ENCODE results near the gene MOGAT1.
"Not testable (repeated sequence)": the region's sequence is repeated elsewhere in the genome, so short reads cannot be mapped to it uniquely, and the experiment has no call there.

The MOGAT1 gene

GRCh38 chr2:222745836-222746559 lies 74.5 kb downstream of the MOGAT1 start:
- 80 to 81% methylated on average over 1 to 3 of the region's 8 CpGs for WGBS, 2 experiments (ENCODE audit: insufficient coverage in 2 of 2)
- no peak overlapping the region for H3K4me3 ChIP-seq (ENCODE audit: extremely low read depth, insufficient read depth, low read length, poor library complexity, severe bottlenecking)
- H3K4me1 ChIP-seq (ENCODE audit: control insufficient read depth, insufficient read depth, low read length, poor library complexity, severe bottlenecking), result peaks cover 22% of the 10 kb centered on the region
- H3K36me3 ChIP-seq (ENCODE audit: control insufficient read depth, insufficient read depth, low read length), result no peaks in the 10 kb centered on the region
- no peak overlapping the region for H3K27ac ChIP-seq (ENCODE audit: low read depth, low read length, severe bottlenecking)
- no peaks in the 10 kb centered on the region for H3K9me3 ChIP-seq (ENCODE audit: control insufficient read depth, low read length)

DNA sequence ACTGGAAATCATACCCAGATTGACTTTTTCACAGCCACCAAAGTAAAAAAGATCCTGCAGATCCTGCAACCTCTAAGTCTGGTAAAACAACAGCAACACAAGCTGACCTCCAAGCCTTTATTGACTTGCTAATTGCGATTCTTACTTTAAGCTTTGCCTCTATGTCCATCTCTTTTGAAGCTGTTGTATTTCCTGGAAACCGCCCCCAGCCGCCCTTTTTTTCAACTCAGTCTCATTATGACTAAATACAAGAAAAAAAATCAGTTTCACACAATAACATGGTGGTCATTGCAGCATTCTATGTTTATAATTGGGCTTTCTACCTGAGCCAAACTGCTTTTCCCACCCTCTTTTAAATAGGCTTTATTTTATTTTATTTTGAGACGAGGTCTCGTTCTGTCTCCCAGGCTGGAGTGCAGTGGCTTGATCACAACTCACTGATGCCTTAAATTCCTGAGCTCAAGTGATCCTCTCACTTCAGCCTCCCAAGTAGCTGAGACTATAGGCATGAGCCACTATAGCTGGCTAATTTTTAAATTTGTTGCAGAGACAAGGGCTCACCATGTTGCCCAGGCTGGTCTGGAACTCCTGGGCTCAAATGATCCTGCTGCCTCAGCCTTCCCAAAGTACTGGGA lies 76.2 kb downstream of the MOGAT1 start:
- 22 to 44% methylated on average over 1 to 3 of the region's 5 CpGs for WGBS, 2 experiments (ENCODE audit: insufficient coverage in 2 of 2)

DNA sequence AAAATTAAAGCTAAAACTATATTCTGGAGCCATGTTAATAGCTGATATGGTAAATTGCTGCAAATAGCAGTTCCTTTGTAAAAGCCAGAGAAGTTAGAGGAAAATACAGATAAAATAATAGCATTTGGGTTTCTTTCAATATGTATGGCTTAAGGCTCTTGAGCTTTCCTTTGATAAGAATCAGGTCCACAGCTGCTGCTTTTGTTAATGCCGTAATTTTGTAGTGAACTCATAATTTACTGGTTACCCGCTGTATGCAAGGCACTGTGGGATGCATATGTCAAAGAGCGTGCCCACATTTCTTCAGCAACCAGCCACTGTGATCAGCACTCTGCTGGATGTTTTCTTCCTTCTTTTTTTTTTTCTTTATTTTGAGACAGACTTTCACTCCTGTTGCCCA lies 79.1 kb downstream of the MOGAT1 start:
- no peaks in the 10 kb centered on the region for H3K9me3 ChIP-seq (ENCODE audit: control insufficient read depth, low read length)
- 100% methylated on average over 2 to 3 of the region's 3 CpGs for WGBS, 2 experiments (ENCODE audit: insufficient coverage in 2 of 2)
- no peaks in the 10 kb centered on the region for H3K36me3 ChIP-seq (ENCODE audit: control insufficient read depth, insufficient read depth, low read length)
- H3K27ac ChIP-seq (ENCODE audit: low read depth, low read length, severe bottlenecking), result no peak overlapping the region
- peaks cover 17% of the 10 kb centered on the region for H3K4me1 ChIP-seq (ENCODE audit: control insufficient read depth, insufficient read depth, low read length, poor library complexity, severe bottlenecking)
- no peak overlapping the region for H3K4me3 ChIP-seq (ENCODE audit: extremely low read depth, insufficient read depth, low read length, poor library complexity, severe bottlenecking)

More for the DNA sequence above, 76.2 kb downstream of the MOGAT1 start:
- no peak overlapping the region for H3K27ac ChIP-seq (ENCODE audit: low read depth, low read length, severe bottlenecking)
- no peaks in the 10 kb centered on the region for H3K9me3 ChIP-seq (ENCODE audit: control insufficient read depth, low read length)
- peaks cover 24% of the 10 kb centered on the region for H3K4me1 ChIP-seq (ENCODE audit: control insufficient read depth, insufficient read depth, low read length, poor library complexity, severe bottlenecking)
- H3K4me3 ChIP-seq (ENCODE audit: extremely low read depth, insufficient read depth, low read length, poor library complexity, severe bottlenecking), result no peak overlapping the region
- H3K36me3 ChIP-seq (ENCODE audit: control insufficient read depth, insufficient read depth, low read length), result no peaks in the 10 kb centered on the region

GRCh38 chr2:222751238-222751637 lies 79.8 kb downstream of the MOGAT1 start:
- no peak overlapping the region for H3K27ac ChIP-seq (ENCODE audit: low read depth, low read length, severe bottlenecking)

DNA sequence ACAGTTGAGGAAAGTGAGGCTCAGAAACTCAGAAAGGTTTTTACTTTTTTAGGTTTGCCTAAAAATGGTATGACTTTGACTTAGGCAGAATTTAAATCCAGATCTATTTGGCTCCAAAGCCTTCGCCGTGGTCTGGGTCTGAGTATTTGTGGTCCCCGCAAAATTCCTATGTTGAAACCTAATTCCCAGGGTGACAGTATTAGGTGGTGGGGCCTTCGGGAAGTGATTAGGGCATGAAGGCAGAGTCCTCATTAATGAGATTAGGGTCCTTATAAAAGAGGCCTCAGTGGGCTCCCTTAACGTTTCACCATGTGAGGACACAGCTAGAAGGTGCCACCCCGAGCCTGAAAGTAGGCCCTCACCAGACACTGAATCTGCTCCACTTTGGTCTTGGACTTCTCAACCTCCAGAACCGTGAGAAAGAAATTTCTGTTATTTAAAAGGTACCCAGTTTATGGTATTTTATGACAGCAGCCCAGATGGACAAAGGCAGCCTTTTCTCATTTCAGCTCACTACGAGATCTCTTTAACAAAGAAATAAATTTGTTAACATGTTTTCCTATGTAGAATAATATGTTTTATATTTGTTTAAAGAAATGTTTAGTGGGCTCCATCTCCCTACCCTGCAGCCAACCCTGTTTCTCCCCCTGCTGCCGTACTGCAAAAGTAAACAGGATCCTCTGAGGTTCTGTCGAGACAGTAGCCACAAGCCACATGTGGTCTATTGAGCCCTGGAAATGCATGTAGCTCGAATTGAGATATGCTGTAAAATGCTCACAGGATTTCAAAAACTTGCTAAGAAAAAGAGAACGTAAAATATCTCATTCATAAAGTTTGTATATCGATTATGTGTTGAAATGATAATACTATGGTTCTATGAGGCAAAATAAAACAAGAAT lies 80.6 kb downstream of the MOGAT1 start:
- Histone ChIP-seq H3K4me3 (ENCODE audit: extremely low read depth, insufficient read depth, low read length, poor library complexity, severe bottlenecking) (no peak overlapping the region), H3K4me1 (ENCODE audit: control insufficient read depth, insufficient read depth, low read length, poor library complexity, severe bottlenecking) (peaks cover 24% of the 10 kb centered on the region), H3K27ac (ENCODE audit: low read depth, low read length, severe bottlenecking) (no peak overlapping the region), H3K9me3 (ENCODE audit: control insufficient read depth, low read length) (no peaks in the 10 kb centered on the region), H3K36me3 (ENCODE audit: control insufficient read depth, insufficient read depth, low read length) (no peaks in the 10 kb centered on the region)
- 71 to 81% methylated on average over 7 to 10 of the region's 13 CpGs for WGBS, 2 experiments (ENCODE audit: insufficient coverage in 2 of 2)

More at GRCh38 chr2:222751238-222751637, 79.8 kb downstream of the MOGAT1 start:
- Histone ChIP-seq H3K4me3 (ENCODE audit: extremely low read depth, insufficient read depth, low read length, poor library complexity, severe bottlenecking) (no peak overlapping the region), H3K4me1 (ENCODE audit: control insufficient read depth, insufficient read depth, low read length, poor library complexity, severe bottlenecking) (peaks cover 18% of the 10 kb centered on the region), H3K9me3 (ENCODE audit: control insufficient read depth, low read length) (no peaks in the 10 kb centered on the region), H3K36me3 (ENCODE audit: control insufficient read depth, insufficient read depth, low read length) (no peaks in the 10 kb centered on the region)
- WGBS, 2 experiments (ENCODE audit: insufficient coverage in 2 of 2), result 83 to 95% methylated on average over 5 to 6 of the region's 7 CpGs

- H3K27ac ChIP-seq (ENCODE audit: low read depth, low read length, severe bottlenecking), result no peak overlapping the region
- H3K36me3 ChIP-seq (ENCODE audit: control insufficient read depth, insufficient read depth, low read length), result no peaks in the 10 kb centered on the region
- 61 to 68% methylated on average over 2 to 4 of the region's 5 CpGs for WGBS, 2 experiments (ENCODE audit: insufficient coverage in 2 of 2)
- H3K4me3 ChIP-seq (ENCODE audit: extremely low read depth, insufficient read depth, low read length, poor library complexity, severe bottlenecking), result no peak overlapping the region
- H3K4me1 ChIP-seq (ENCODE audit: control insufficient read depth, insufficient read depth, low read length, poor library complexity, severe bottlenecking), result peaks cover 31% of the 10 kb centered on the region
- no peaks in the 10 kb centered on the region for H3K9me3 ChIP-seq (ENCODE audit: control insufficient read depth, low read length)
Measured at GRCh38 chr2:222752746-222753145, 81.3 kb downstream of the MOGAT1 start.

- peaks cover 31% of the 10 kb centered on the region for H3K4me1 ChIP-seq (ENCODE audit: control insufficient read depth, insufficient read depth, low read length, poor library complexity, severe bottlenecking)
- 73 to 100% methylated on average over 1 to 2 of the region's 2 CpGs for WGBS, 2 experiments (ENCODE audit: insufficient coverage in 2 of 2)
- H3K27ac ChIP-seq (ENCODE audit: low read depth, low read length, severe bottlenecking), result no peak overlapping the region
- H3K4me3 ChIP-seq (ENCODE audit: extremely low read depth, insufficient read depth, low read length, poor library complexity, severe bottlenecking), result no peak overlapping the region
- H3K36me3 ChIP-seq (ENCODE audit: control insufficient read depth, insufficient read depth, low read length), result no peaks in the 10 kb centered on the region
- H3K9me3 ChIP-seq (ENCODE audit: control insufficient read depth, low read length), result no peaks in the 10 kb centered on the region
Measured at GRCh38 chr2:222753251-222753824, 81.9 kb downstream of the MOGAT1 start.

- H3K9me3 ChIP-seq (ENCODE audit: control insufficient read depth, low read length), result no peaks in the 10 kb centered on the region
- H3K36me3 ChIP-seq (ENCODE audit: control insufficient read depth, insufficient read depth, low read length), result no peaks in the 10 kb centered on the region
- peaks cover 31% of the 10 kb centered on the region for H3K4me1 ChIP-seq (ENCODE audit: control insufficient read depth, insufficient read depth, low read length, poor library complexity, severe bottlenecking)
- H3K27ac ChIP-seq (ENCODE audit: low read depth, low read length, severe bottlenecking), result no peak overlapping the region
- H3K4me3 ChIP-seq (ENCODE audit: extremely low read depth, insufficient read depth, low read length, poor library complexity, severe bottlenecking), result no peak overlapping the region
- 92 to 94% methylated on average over 1 of the region's 1 CpG for WGBS, 2 experiments (ENCODE audit: insufficient coverage in 2 of 2)
Measured at GRCh38 chr2:222754324-222754930, 83.0 kb downstream of the MOGAT1 start.

GRCh38 chr2:222755593-222755992 lies 84.1 kb downstream of the MOGAT1 start:
- WGBS, 2 experiments (ENCODE audit: insufficient coverage in 2 of 2), result 79 to 100% methylated on average over 1 to 4 of the region's 5 CpGs
- H3K4me1 ChIP-seq (ENCODE audit: control insufficient read depth, insufficient read depth, low read length, poor library complexity, severe bottlenecking), result peaks cover 31% of the 10 kb centered on the region
- H3K4me3 ChIP-seq (ENCODE audit: extremely low read depth, insufficient read depth, low read length, poor library complexity, severe bottlenecking); H3K9me3 ChIP-seq (ENCODE audit: control insufficient read depth, low read length); H3K27ac ChIP-seq (ENCODE audit: low read depth, low read length, severe bottlenecking); H3K36me3 ChIP-seq (ENCODE audit: control insufficient read depth, insufficient read depth, low read length): not testable (repeated sequence)

GRCh38 chr2:222756362-222756831 lies 84.9 kb downstream of the MOGAT1 start:
- WGBS, 2 experiments (ENCODE audit: insufficient coverage in 2 of 2), result 66 to 71% methylated on average over 2 to 3 of the region's 3 CpGs
- Histone ChIP-seq H3K4me3 (ENCODE audit: extremely low read depth, insufficient read depth, low read length, poor library complexity, severe bottlenecking) (no peak overlapping the region), H3K27ac (ENCODE audit: low read depth, low read length, severe bottlenecking) (peak overlapping the region; percentile 75), H3K4me1 (ENCODE audit: control insufficient read depth, insufficient read depth, low read length, poor library complexity, severe bottlenecking) (peaks cover 31% of the 10 kb centered on the region), H3K9me3 (ENCODE audit: control insufficient read depth, low read length) (no peaks in the 10 kb centered on the region), H3K36me3 (ENCODE audit: control insufficient read depth, insufficient read depth, low read length) (no peaks in the 10 kb centered on the region)
